Measurements from ENCODE around the gene SMIM21.

DNA sequence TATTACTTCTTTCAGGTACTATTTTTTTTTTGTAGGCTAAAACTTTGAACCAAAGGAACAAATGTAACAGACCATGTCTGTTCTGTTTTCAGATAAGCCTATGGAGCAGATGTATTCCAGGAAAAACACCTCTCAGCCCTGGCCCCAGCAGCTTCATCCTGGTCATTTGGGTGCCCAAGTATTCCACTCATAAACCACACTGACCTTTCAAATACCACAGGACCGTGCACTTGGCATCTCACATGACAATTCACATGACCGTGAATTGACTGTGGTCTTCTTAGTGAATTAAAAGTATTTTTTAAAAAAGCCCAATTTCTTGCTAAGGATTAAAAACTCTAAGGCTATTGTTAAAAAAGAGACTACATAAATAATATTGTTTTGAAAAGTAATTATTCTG, 50.2 kb downstream of the SMIM21 start:
- no peak for TF ChIP-seq GATA2 (IDR thresholded peaks at IDR 0.05; ENCODE audit: low read depth, low read length)
- TF ChIP-seq GATA3 (IDR thresholded peaks at IDR 0.05; ENCODE audit: low read depth, low read length), result no peak

Measured in SH-SY5Y (cell line).